HepG2 (cell line): ENCODE results near the gene AMER3. TPM values are rescaled to one million over a fixed set of nuclear protein-coding genes. Genes with fewer than 3 reads are reported as not detected.

ENCODE experiments used
- ATAC-seq: fragments of 200-7000 bp; cut with Tn5 transposase; 3 replicates; pipeline ENCODE4 v1.9.1; 2020; ENCODE audit warnings: mild to moderate bottlenecking, moderate library complexity
- BruUV-seq: library from RNA; stranded (reverse); fragments of 400-500 nt; replicated peaks from 2 replicates; lab custom pipeline; 2021; lab: Mats Ljungman, UMichigan
- CTCF ChIA-PET: fragments of 300-600 bp; formaldehyde crosslinking; extraction: SDS; loops from one replicate; lab custom pipeline; 2021; ENCODE audit warnings: low total read pairs, inconsistent platforms, low intra/inter-chr PET ratio; lab: Yijun Ruan, JAX
- POLR2A ChIA-PET: fragments of 350-600 bp; sonication (Branson Sonifier 250); formaldehyde crosslinking; loops from one replicate; lab custom pipeline; 2020; ENCODE audit warnings: antibody characterized with exemption, inconsistent platforms; lab: Yijun Ruan, JAX
- DNase-seq: peaks from one replicate; pipeline ENCODE4 v3.0.0-alpha.2; 2015; ENCODE audit warnings: low spot score
- FAIRE-seq: peaks from 3 replicates; lab custom pipeline; 2011; peaks lifted over from hg19 to GRCh38; lab: Jason Lieb, UNC
- H2AFZ ChIP-seq: one replicate; pipeline ENCODE4 v1.6.1; 2011; ENCODE audit warnings: low read length, inconsistent platforms
- H3K27ac ChIP-seq: fragments of 300-600 bp; 3 replicates; pipeline ENCODE4 v1.8.0; 2011; ENCODE audit warnings: mixed run types, mild to moderate bottlenecking, mixed read lengths, low read length, inconsistent platforms; ENCODE audit not compliant: insufficient read depth; ENCODE audit errors: extremely low read length
- H3K27me3 ChIP-seq, 2 experiments: fragments of 200-600 bp in 1 of 2; 2 replicates in 1 of 2; 3 replicates in 1 of 2; pipeline versions ENCODE4 v1.6.0 to v1.8.0; 2011; ENCODE audit warnings: low read length in 2 of 2, mild to moderate bottlenecking in 2 of 2, moderate library complexity in 2 of 2, inconsistent platforms in 1 of 2; ENCODE audit not compliant: insufficient read depth in 2 of 2, control insufficient read depth in 1 of 2
- H3K36me3 ChIP-seq, 2 experiments: fragments of 200-600 bp in 1 of 2; replicated peaks in 1 of 2; 2 replicates in 1 of 2; 3 replicates in 1 of 2; pipeline versions ENCODE4 v1.5.1 to v1.8.0; 2011; ENCODE audit warnings: low read length in 2 of 2, inconsistent platforms in 1 of 2; ENCODE audit not compliant: insufficient read depth in 2 of 2, control insufficient read depth in 1 of 2
- H3K4me1 ChIP-seq: 2 replicates; pipeline ENCODE4 v1.5.1; 2012; ENCODE audit warnings: low read length, inconsistent platforms; ENCODE audit not compliant: insufficient read depth
- H3K4me2 ChIP-seq: 2 replicates; pipeline ENCODE4 v1.6.0; 2011; ENCODE audit warnings: low read depth, low read length, inconsistent platforms
- H3K4me3 ChIP-seq, 3 experiments: fragments of 200-600 bp in 1 of 3; sonication (generic), shearing (Covaris generic) in 1 of 3; replicated peaks in 1 of 3; 2 replicates each; pipeline ENCODE4 v1.5.1; 2011 to 2016; ENCODE audit warnings: low read length in 3 of 3, inconsistent platforms in 2 of 3, low read depth in 2 of 3, mild to moderate bottlenecking in 2 of 3, control low read depth in 1 of 3, mixed read lengths in 1 of 3; ENCODE audit not compliant: insufficient read depth in 1 of 3
- H3K79me2 ChIP-seq: one replicate; pipeline ENCODE4 v1.6.1; 2011; ENCODE audit warnings: low read length, inconsistent platforms; ENCODE audit not compliant: insufficient read depth
- H3K9ac ChIP-seq: 2 replicates; pipeline ENCODE4 v1.6.0; 2011; ENCODE audit warnings: mild to moderate bottlenecking, low read depth, low read length, inconsistent platforms; ENCODE audit not compliant: insufficient read depth
- H3K9me3 ChIP-seq: 2 replicates; pipeline ENCODE4 v1.5.1; 2012; ENCODE audit warnings: mild to moderate bottlenecking, low read length
- H4K20me1 ChIP-seq: 2 replicates; pipeline ENCODE4 v1.6.0; 2011; ENCODE audit warnings: inconsistent platforms, mild to moderate bottlenecking, low read length, moderate library complexity; ENCODE audit not compliant: insufficient read depth
- ATM ChIP-seq: fragments of 450-650 bp; IDR thresholded peaks from 2 replicates; pipeline ENCODE4 v1.7.1; 2017; ENCODE audit warnings: mild to moderate bottlenecking, borderline replicate concordance
- KLF6 ChIP-seq: IDR thresholded peaks from 2 replicates; pipeline ENCODE4 v1.8.0; 2016; ENCODE audit warnings: missing biosample characterization, missing genetic modification reagents
- MIER3 ChIP-seq: IDR thresholded peaks from 2 replicates; pipeline ENCODE4 v1.6.1; 2016; ENCODE audit warnings: missing compliant biosample characterization, borderline replicate concordance
- SMARCC2 ChIP-seq: fragments of 450-650 bp; IDR thresholded peaks from 2 replicates; pipeline ENCODE4 v1.6.1; 2017; ENCODE audit warnings: antibody characterized with exemption, mild to moderate bottlenecking
- YEATS2 ChIP-seq: sonication (generic); formaldehyde crosslinking; IDR thresholded peaks from 2 replicates; pipeline ENCODE4 v1.4.0; 2020; ENCODE audit warnings: missing genetic modification reagents, borderline replicate concordance
- ZFP37 ChIP-seq: sonication (generic); formaldehyde crosslinking; IDR thresholded peaks from 2 replicates; pipeline ENCODE4 v1.4.0; 2020; ENCODE audit warnings: missing genetic modification reagents, borderline replicate concordance
- WGBS: methylation state at CpG from one replicate; pipeline ENCODE4 v1.1.6; 2017; ENCODE audit warnings: low lambda C conversion rate; 5-methylcytosine and 5-hydroxymethylcytosine counted together
- in situ Hi-C: cut with HindIII; loops from 2 replicates; pipeline ENCODE4 v1.10.0; 2017; ENCODE audit warnings: low pct_unique_long_range_greater_than_20kb; ENCODE audit not compliant: extremely low pct_ligation_motif_present
- intact Hi-C: fragments of 100-400 bp; cut with micrococcal nuclease; formaldehyde crosslinking; loops from one replicate; pipeline ENCODE4 v1.10.0; 2022; ENCODE audit not compliant: unreplicated experiment
- polyA plus RNA-seq, 8 experiments: library from polyadenylated mRNA; depleted of rRNA in 3 of 8; stranded (reverse) in 7 of 8; unstranded in 1 of 8; fragments of >200 nt; fragmentation: Illumina TruSeq in 4 of 8; extraction: Trizol in 4 of 8; gene quantifications; 2 replicates each; pipeline versions ENCODE4 v1.2.1 to v1.2.3, GENCODE V29; 2011 to 2016; ENCODE audit warnings: low read depth in 4 of 8, missing spikeins in 1 of 8, mixed read lengths in 1 of 8; ENCODE audit not compliant: insufficient read depth in 1 of 8
- total RNA-seq, 5 experiments: library from RNA; depleted of rRNA; stranded (reverse); fragments of >200 nt; fragmentation: Illumina TruSeq; extraction: Trizol; gene quantifications; 2 replicates each; pipeline ENCODE4 v1.2.3, GENCODE V29; 2016; ENCODE audit warnings: low read depth in 1 of 5
- TF ChIP-seq, protein P1 (sequence below): sonication (generic); formaldehyde crosslinking; IDR thresholded peaks from 2 replicates; pipeline ENCODE4 v1.4.0; 2020; ENCODE audit warnings: mild to moderate bottlenecking, missing genetic modification reagents
- TF ChIP-seq, protein P2 (sequence below): sonication (generic); formaldehyde crosslinking; IDR thresholded peaks from 2 replicates; pipeline ENCODE4 v1.5.0; 2020; ENCODE audit warnings: missing genetic modification reagents
- TF ChIP-seq, protein P3 (sequence below): sonication (generic); formaldehyde crosslinking; IDR thresholded peaks from 2 replicates; pipeline ENCODE4 v1.9.0; 2021; ENCODE audit warnings: mild to moderate bottlenecking, missing genetic modification reagents

The AMER3 gene
- total and polyA plus RNA-seq, 2 of the 13 experiments (the other 11 are each of a cell fraction or from before 2014, with no cell fraction given) = not detected

DNA sequence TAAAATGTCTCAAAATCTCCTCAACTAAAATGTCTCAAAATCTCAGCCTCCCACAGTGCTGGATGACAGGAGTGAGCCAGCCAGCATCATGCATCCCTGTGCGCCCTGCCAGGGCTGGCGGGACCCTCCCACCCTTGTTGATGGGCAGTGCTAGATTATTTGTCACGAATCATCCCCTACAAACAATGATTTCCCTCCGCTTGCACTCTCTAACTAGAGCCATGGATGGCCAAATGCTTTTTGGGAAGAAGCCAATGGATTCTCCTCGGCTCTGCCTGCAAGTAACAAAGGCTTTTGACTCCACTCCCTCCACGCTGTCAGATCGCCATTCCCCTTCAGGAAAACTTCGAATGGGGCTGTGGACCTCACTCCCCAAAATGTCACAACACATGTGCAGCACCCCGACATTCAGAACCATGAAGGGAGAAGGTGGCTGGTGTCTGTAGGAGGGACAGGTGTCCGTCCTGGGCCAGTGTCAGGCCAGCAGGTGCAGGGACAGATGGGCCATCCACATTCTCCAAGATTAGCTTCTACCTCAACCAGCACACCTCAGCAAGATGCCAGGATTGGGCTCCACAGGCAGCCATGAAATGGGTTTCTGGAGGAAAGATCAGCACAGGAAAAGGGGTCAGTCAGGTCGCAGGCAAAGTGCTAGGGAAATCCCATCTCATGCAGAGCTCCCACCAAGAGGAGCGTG lies 11.5 kb downstream of the AMER3 start:
- no peak overlapping the region for H3K4me2 ChIP-seq
- H4K20me1 ChIP-seq = no peaks in the 10 kb centered on the region
- H3K36me3 ChIP-seq = no peaks in the 10 kb centered on the region
- H3K9me3 ChIP-seq = no peaks in the 10 kb centered on the region
- peaks cover 4 to 20% of the 10 kb centered on the region in 2 experiments; a peak in 2 of 5 replicates for H3K27me3 ChIP-seq
- BruUV-seq = no TSS peak
- H3K27ac ChIP-seq = no peak overlapping the region
- H3K4me1 ChIP-seq = no peaks in the 10 kb centered on the region
- no peak for ATAC-seq
- no peak for DNase-seq
- no peak overlapping the region for H3K4me3 ChIP-seq
- no peak for FAIRE-seq
- in situ Hi-C loops = no loop called here
- H3K79me2 ChIP-seq = no peaks in the 10 kb centered on the region
- no peak overlapping the region for H2AFZ ChIP-seq
- no peak overlapping the region for H3K9ac ChIP-seq
- WGBS = 26% methylated on average over 12 of the region's 12 CpGs
- intact Hi-C loops = no loop called here
- CTCF ChIA-PET = no interaction called here
- POLR2A ChIA-PET = no interaction called here
- TF ChIP-seq, protein P1, sequence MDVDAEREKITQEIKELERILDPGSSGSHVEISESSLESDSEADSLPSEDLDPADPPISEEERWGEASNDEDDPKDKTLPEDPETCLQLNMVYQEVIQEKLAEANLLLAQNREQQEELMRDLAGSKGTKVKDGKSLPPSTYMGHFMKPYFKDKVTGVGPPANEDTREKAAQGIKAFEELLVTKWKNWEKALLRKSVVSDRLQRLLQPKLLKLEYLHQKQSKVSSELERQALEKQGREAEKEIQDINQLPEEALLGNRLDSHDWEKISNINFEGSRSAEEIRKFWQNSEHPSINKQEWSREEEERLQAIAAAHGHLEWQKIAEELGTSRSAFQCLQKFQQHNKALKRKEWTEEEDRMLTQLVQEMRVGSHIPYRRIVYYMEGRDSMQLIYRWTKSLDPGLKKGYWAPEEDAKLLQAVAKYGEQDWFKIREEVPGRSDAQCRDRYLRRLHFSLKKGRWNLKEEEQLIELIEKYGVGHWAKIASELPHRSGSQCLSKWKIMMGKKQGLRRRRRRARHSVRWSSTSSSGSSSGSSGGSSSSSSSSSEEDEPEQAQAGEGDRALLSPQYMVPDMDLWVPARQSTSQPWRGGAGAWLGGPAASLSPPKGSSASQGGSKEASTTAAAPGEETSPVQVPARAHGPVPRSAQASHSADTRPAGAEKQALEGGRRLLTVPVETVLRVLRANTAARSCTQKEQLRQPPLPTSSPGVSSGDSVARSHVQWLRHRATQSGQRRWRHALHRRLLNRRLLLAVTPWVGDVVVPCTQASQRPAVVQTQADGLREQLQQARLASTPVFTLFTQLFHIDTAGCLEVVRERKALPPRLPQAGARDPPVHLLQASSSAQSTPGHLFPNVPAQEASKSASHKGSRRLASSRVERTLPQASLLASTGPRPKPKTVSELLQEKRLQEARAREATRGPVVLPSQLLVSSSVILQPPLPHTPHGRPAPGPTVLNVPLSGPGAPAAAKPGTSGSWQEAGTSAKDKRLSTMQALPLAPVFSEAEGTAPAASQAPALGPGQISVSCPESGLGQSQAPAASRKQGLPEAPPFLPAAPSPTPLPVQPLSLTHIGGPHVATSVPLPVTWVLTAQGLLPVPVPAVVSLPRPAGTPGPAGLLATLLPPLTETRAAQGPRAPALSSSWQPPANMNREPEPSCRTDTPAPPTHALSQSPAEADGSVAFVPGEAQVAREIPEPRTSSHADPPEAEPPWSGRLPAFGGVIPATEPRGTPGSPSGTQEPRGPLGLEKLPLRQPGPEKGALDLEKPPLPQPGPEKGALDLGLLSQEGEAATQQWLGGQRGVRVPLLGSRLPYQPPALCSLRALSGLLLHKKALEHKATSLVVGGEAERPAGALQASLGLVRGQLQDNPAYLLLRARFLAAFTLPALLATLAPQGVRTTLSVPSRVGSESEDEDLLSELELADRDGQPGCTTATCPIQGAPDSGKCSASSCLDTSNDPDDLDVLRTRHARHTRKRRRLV (CRISPR knock-in tag) = no peak
- no peak for TF ChIP-seq YEATS2 (CRISPR knock-in tag)
- no peak for TF ChIP-seq SMARCC2
- no peak for TF ChIP-seq KLF6
- TF ChIP-seq, protein P2, sequence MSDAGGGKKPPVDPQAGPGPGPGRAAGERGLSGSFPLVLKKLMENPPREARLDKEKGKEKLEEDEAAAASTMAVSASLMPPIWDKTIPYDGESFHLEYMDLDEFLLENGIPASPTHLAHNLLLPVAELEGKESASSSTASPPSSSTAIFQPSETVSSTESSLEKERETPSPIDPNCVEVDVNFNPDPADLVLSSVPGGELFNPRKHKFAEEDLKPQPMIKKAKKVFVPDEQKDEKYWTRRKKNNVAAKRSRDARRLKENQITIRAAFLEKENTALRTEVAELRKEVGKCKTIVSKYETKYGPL (CRISPR knock-in tag) = no peak
- TF ChIP-seq, protein P3, sequence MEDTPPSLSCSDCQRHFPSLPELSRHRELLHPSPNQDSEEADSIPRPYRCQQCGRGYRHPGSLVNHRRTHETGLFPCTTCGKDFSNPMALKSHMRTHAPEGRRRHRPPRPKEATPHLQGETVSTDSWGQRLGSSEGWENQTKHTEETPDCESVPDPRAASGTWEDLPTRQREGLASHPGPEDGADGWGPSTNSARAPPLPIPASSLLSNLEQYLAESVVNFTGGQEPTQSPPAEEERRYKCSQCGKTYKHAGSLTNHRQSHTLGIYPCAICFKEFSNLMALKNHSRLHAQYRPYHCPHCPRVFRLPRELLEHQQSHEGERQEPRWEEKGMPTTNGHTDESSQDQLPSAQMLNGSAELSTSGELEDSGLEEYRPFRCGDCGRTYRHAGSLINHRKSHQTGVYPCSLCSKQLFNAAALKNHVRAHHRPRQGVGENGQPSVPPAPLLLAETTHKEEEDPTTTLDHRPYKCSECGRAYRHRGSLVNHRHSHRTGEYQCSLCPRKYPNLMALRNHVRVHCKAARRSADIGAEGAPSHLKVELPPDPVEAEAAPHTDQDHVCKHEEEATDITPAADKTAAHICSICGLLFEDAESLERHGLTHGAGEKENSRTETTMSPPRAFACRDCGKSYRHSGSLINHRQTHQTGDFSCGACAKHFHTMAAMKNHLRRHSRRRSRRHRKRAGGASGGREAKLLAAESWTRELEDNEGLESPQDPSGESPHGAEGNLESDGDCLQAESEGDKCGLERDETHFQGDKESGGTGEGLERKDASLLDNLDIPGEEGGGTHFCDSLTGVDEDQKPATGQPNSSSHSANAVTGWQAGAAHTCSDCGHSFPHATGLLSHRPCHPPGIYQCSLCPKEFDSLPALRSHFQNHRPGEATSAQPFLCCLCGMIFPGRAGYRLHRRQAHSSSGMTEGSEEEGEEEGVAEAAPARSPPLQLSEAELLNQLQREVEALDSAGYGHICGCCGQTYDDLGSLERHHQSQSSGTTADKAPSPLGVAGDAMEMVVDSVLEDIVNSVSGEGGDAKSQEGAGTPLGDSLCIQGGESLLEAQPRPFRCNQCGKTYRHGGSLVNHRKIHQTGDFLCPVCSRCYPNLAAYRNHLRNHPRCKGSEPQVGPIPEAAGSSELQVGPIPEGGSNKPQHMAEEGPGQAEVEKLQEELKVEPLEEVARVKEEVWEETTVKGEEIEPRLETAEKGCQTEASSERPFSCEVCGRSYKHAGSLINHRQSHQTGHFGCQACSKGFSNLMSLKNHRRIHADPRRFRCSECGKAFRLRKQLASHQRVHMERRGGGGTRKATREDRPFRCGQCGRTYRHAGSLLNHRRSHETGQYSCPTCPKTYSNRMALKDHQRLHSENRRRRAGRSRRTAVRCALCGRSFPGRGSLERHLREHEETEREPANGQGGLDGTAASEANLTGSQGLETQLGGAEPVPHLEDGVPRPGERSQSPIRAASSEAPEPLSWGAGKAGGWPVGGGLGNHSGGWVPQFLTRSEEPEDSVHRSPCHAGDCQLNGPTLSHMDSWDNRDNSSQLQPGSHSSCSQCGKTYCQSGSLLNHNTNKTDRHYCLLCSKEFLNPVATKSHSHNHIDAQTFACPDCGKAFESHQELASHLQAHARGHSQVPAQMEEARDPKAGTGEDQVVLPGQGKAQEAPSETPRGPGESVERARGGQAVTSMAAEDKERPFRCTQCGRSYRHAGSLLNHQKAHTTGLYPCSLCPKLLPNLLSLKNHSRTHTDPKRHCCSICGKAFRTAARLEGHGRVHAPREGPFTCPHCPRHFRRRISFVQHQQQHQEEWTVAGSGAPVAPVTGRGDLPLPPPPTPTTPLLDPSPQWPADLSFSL (CRISPR knock-in tag) = no peak
- no peak for TF ChIP-seq ZFP37 (CRISPR knock-in tag)
- no peak for TF ChIP-seq ATM
- TF ChIP-seq MIER3 (CRISPR knock-in tag) = no peak
